HEK293T (cell line): ENCODE measurements around the gene CCT5.

Source experiments
- CTCF ChIA-PET: fragments of 350-600 bp; formaldehyde crosslinking; extraction: SDS; loops from one replicate; lab custom pipeline; 2021; ENCODE audit warnings: antibody characterized with exemption, inconsistent platforms; lab: Yijun Ruan, JAX
- POLR2A ChIA-PET: fragments of 350-600 bp; formaldehyde crosslinking; extraction: SDS; loops from one replicate; lab custom pipeline; 2020; ENCODE audit warnings: antibody characterized with exemption, inconsistent platforms; lab: Yijun Ruan, JAX
- DNase-seq: peaks from one replicate; pipeline ENCODE4 v3.0.0; 2012; ENCODE audit warnings: mixed read lengths; ENCODE audit errors: extremely low spot score
- ARNT ChIP-seq: fragments of 450-650 bp; IDR thresholded peaks from 2 replicates; pipeline ENCODE4 v1.6.1; 2017; ENCODE audit warnings: mild to moderate bottlenecking
- BHLHE40 ChIP-seq: fragments of 450-650 bp; IDR thresholded peaks from 2 replicates; pipeline ENCODE4 v1.6.1; 2016; ENCODE audit warnings: mild to moderate bottlenecking, moderate library complexity, borderline replicate concordance
- CTBP1 ChIP-seq: fragments of 450-650 bp; IDR thresholded peaks from 2 replicates; pipeline ENCODE4 v1.6.1; 2016; ENCODE audit warnings: borderline replicate concordance
- ELF4 ChIP-seq: fragments of 450-650 bp; IDR thresholded peaks from 2 replicates; pipeline ENCODE4 v1.6.1; 2017; ENCODE audit warnings: antibody characterized with exemption
- FOXA1 ChIP-seq: fragments of 450-650 bp; IDR thresholded peaks from 2 replicates; pipeline ENCODE4 v1.6.1; 2016; ENCODE audit warnings: mild to moderate bottlenecking
- FOXK2 ChIP-seq: fragments of 450-650 bp; IDR thresholded peaks from 2 replicates; pipeline ENCODE4 v1.6.1; 2016; ENCODE audit warnings: mild to moderate bottlenecking
- FOXM1 ChIP-seq: fragments of 450-650 bp; IDR thresholded peaks from 2 replicates; pipeline ENCODE4 v1.6.1; 2017; ENCODE audit warnings: mild to moderate bottlenecking, borderline replicate concordance
- HDGF ChIP-seq: fragments of 450-650 bp; IDR thresholded peaks from 2 replicates; pipeline ENCODE4 v1.6.1; 2017; ENCODE audit warnings: antibody characterized with exemption, borderline replicate concordance
- L3MBTL2 ChIP-seq: fragments of 450-650 bp; conservative IDR thresholded peaks from 2 replicates; pipeline ENCODE4 v1.6.1; 2016; ENCODE audit warnings: mild to moderate bottlenecking
- LEF1 ChIP-seq: fragments of 450-650 bp; IDR thresholded peaks from 2 replicates; pipeline ENCODE4 v1.6.1; 2017; ENCODE audit warnings: mild to moderate bottlenecking, borderline replicate concordance
- NFRKB ChIP-seq: fragments of 450-650 bp; IDR thresholded peaks from 2 replicates; pipeline ENCODE4 v1.6.1; 2016; ENCODE audit warnings: mild to moderate bottlenecking, moderate library complexity
- SP1 ChIP-seq: fragments of 450-650 bp; IDR thresholded peaks from 2 replicates; pipeline ENCODE4 v1.6.1; 2017
- SUZ12 ChIP-seq: fragments of 450-650 bp; IDR thresholded peaks from 2 replicates; pipeline ENCODE4 v1.6.1; 2016; ENCODE audit warnings: mild to moderate bottlenecking
- TARDBP ChIP-seq: fragments of 450-650 bp; IDR thresholded peaks from 2 replicates; pipeline ENCODE4 v1.6.1; 2016
- ZNF384 ChIP-seq: fragments of 450-650 bp; IDR thresholded peaks from 2 replicates; pipeline ENCODE4 v1.6.1; 2016
- TF ChIP-seq, protein P1 (sequence below): fragments of 450-650 bp; IDR thresholded peaks from 2 replicates; pipeline ENCODE4 v1.6.1; 2016

The CCT5 gene

DNA sequence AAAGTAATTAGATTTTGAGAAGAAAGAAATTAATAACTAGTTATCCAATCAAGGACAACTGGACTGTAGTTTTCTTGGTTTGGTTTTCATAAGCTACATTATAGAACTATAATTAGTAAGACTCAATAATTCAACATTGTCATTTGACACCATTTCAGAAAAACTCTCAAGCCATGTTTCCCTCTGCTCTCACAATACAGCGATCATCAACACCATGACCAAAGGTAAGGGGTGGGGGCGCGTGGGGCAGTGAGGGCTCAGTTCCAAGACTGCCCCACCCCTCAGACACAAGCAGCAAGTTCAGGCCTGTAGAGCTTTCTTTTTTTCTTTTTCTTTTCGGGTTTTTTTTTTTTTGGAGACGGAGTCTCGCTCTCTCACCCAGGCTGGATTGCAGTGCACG is 51.2 kb downstream of the CCT5 start:
- TF ChIP-seq ARNT (no peak), TARDBP (no peak), SP1 (no peak), FOXM1 (no peak), SUZ12 (no peak), ZNF384 (no peak), L3MBTL2 (no peak), BHLHE40 (no peak), ELF4 (no peak), CTBP1 (no peak), LEF1 (no peak), FOXA1 (no peak), FOXK2 (no peak), NFRKB (no peak), HDGF (no peak)
- TF ChIP-seq, protein P1, sequence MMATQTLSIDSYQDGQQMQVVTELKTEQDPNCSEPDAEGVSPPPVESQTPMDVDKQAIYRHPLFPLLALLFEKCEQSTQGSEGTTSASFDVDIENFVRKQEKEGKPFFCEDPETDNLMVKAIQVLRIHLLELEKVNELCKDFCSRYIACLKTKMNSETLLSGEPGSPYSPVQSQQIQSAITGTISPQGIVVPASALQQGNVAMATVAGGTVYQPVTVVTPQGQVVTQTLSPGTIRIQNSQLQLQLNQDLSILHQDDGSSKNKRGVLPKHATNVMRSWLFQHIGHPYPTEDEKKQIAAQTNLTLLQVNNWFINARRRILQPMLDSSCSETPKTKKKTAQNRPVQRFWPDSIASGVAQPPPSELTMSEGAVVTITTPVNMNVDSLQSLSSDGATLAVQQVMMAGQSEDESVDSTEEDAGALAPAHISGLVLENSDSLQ: no peak
- CTCF ChIA-PET: no interaction called here
- DNase-seq: no peak
- POLR2A ChIA-PET: no interaction called here

DNA sequence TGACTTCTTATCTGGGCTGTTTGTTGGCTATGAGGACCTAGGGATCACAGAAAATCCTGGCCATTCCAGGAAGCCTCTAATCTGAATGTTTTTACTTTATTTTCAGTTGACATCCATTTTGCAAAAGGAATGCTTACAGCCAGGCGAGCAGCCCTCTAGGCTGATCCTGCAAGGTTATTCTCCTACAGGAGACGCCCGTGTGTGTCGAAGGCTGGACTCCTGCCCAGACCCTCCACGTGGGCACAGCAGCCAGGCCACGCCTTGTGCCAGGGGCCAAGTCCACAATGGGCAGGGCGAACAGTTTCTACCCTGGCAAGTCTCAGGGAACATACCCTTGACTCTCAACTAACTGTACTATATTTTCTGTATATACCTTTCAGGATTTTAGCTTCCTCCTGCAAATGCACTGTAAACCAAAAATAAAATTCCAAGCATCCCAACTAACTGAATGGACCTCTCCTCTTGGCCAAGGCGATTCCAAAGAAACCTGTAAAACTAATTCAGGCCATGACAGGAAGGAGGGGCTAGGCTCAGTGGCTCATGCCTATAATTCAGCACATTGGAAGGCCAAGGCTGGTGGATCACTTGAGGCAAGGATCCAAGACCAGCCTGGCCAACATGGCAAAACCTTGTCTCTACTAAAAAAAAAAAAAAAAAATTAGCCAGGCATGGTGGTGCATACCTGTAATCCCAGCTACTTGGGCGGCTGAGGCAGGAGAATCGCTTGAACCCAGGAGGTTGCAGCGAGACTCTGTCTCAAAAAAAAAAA is 51.9 kb downstream of the CCT5 start:
- CTCF ChIA-PET: no interaction called here
- DNase-seq: no peak
- TF ChIP-seq, protein P1: no peak
- no peak for TF ChIP-seq FOXA1
- no peak for TF ChIP-seq FOXM1
- TF ChIP-seq ELF4: no peak
- no peak for TF ChIP-seq CTBP1
- TF ChIP-seq ARNT: no peak
- TF ChIP-seq BHLHE40: no peak
- TF ChIP-seq LEF1: no peak
- TF ChIP-seq ZNF384: no peak
- no peak for TF ChIP-seq FOXK2
- TF ChIP-seq SUZ12: no peak
- TF ChIP-seq TARDBP: no peak
- no peak for TF ChIP-seq NFRKB
- TF ChIP-seq SP1: no peak
- TF ChIP-seq L3MBTL2: no peak
- no peak for TF ChIP-seq HDGF
- POLR2A ChIA-PET: interaction anchor here (1.5 kb wide), 1 partner anchor 51 kb away, joined by 5 read pairs; the partner anchor contains the start of gene MARCHF6

DNA sequence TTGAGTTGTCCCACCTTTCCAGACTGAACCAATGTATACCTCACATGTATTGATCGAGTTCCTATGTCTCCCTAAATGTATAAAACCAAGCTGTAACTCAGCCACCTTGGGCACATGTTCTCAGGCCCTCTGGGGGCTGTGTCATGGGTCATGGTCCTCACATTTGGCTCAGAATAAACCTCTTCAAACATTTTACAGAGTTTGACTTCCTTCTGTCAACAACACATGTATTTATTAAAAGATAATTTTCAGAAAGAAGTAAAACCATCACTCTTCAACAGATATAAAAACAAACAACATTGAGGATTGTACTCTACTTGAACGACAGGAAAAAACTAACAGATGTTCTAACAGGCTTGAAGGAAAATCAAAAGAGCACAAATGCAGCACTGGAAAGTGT is 53.1 kb downstream of the CCT5 start:
- POLR2A ChIA-PET: interaction anchor here (1.5 kb wide), 1 partner anchor 50 kb away, joined by 5 read pairs; the partner anchor contains the start of gene MARCHF6
- TF ChIP-seq CTBP1: no peak
- TF ChIP-seq FOXA1: no peak
- no peak for TF ChIP-seq TARDBP
- no peak for TF ChIP-seq NFRKB
- DNase-seq: no peak

DNA sequence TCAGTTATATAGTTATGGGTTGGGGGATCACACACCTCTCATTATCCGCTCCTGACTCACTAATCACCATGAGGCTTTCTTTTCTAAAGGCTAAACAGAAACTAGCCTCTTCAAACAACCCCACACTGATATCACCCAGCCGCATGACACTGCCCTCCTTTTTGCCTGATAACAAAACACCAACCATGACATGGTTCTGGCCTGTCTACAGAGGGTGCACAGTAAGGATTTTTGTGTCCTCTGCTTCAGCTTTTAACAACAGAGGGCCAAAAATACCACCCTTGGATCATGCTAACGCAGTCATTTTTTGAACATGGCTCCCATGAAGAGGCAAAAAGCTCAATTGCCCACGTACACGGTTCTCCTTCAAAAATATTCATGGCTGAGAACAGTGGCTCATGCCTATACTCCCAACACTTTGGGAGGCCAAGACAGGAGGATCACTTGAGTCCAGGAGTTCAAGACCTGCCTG is 53.7 kb downstream of the CCT5 start:
- TF ChIP-seq LEF1: no peak
- no peak for TF ChIP-seq SP1
- TF ChIP-seq ARNT: no peak
- TF ChIP-seq NFRKB: no peak
- no peak for TF ChIP-seq L3MBTL2
- ChIA-PET CTCF (interaction anchor here (0.6 to 1.7 kb wide), 2 partner anchors 20 to 57 kb away, joined by 3 to 8 read pairs; no protein-coding TSS in a partner anchor), POLR2A (interaction anchor here (2.0 kb wide), 1 partner anchor 49 kb away, joined by 13 read pairs; the partner anchor contains the start of gene MARCHF6)
- no peak for DNase-seq

More for the DNA sequence above, 53.1 kb downstream of the CCT5 start:
- CTCF ChIA-PET: interaction anchor here (0.7 to 1.7 kb wide), 2 partner anchors 19 to 20 kb away, joined by 3 to 8 read pairs; no protein-coding TSS in a partner anchor

DNA sequence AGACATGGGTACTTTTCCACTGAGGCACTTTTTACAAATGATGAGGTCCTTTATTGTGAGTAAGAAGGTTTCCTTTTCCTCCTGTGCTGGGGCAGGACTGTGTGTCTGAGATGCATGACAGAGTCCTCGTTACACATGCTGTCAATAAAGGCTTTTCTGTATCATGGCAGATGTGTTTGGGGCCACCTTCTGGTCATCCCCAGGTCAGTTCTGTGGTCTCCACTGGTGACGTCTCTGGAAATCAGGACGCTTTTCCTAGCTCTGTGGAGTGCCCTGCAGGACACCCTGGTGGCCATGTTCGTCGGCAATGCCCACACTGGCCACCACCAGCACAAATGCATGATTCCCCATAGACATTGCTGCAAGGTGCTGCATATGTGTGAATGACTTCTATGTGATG is 54.9 kb downstream of the CCT5 start:
- no peak for DNase-seq

More for the DNA sequence above, 54.9 kb downstream of the CCT5 start:
- ChIA-PET CTCF (interaction anchor here (0.6 to 1.7 kb wide), 3 partner anchors 15 to 21 kb away, joined by 3 to 8 read pairs (median 3); no protein-coding TSS in a partner anchor), POLR2A (interaction anchor here (2.0 kb wide), 1 partner anchor 48 kb away, joined by 13 read pairs; the partner anchor contains the start of gene MARCHF6)
- TF ChIP-seq TARDBP (no peak), FOXK2 (no peak), ARNT (no peak), LEF1 (no peak), FOXA1 (no peak), L3MBTL2 (no peak), ZNF384 (no peak), NFRKB (no peak)
- TF ChIP-seq, protein P1: no peak
